HepG2 (cell line): Measurements from ENCODE around the gene C10orf120. TPM values are rescaled to one million over a fixed set of nuclear protein-coding genes. Genes with fewer than 3 reads are reported as not detected.

Experiments
- ATAC-seq: fragments of 200-7000 bp; cut with Tn5 transposase; 3 replicates; pipeline ENCODE4 v1.9.1; 2020; ENCODE audit warnings: mild to moderate bottlenecking, moderate library complexity
- BruUV-seq: library from RNA; stranded (reverse); fragments of 400-500 nt; replicated peaks from 2 replicates; lab custom pipeline; 2021; lab: Mats Ljungman, UMichigan
- CTCF ChIA-PET: fragments of 300-600 bp; formaldehyde crosslinking; extraction: SDS; loops from one replicate; lab custom pipeline; 2021; ENCODE audit warnings: low total read pairs, inconsistent platforms, low intra/inter-chr PET ratio; lab: Yijun Ruan, JAX
- POLR2A ChIA-PET: fragments of 350-600 bp; sonication (Branson Sonifier 250); formaldehyde crosslinking; loops from one replicate; lab custom pipeline; 2020; ENCODE audit warnings: antibody characterized with exemption, inconsistent platforms; lab: Yijun Ruan, JAX
- DNase-seq: peaks from one replicate; pipeline ENCODE4 v3.0.0-alpha.2; 2015; ENCODE audit warnings: low spot score
- FAIRE-seq: peaks from 3 replicates; lab custom pipeline; 2011; peaks lifted over from hg19 to GRCh38; lab: Jason Lieb, UNC
- H2AFZ ChIP-seq: one replicate; pipeline ENCODE4 v1.6.1; 2011; ENCODE audit warnings: low read length, inconsistent platforms
- H3K27ac ChIP-seq: fragments of 300-600 bp; 3 replicates; pipeline ENCODE4 v1.8.0; 2011; ENCODE audit warnings: mixed run types, mild to moderate bottlenecking, mixed read lengths, low read length, inconsistent platforms; ENCODE audit not compliant: insufficient read depth; ENCODE audit errors: extremely low read length
- H3K27me3 ChIP-seq, 2 experiments: fragments of 200-600 bp in 1 of 2; 2 replicates in 1 of 2; 3 replicates in 1 of 2; pipeline versions ENCODE4 v1.6.0 to v1.8.0; 2011; ENCODE audit warnings: low read length in 2 of 2, mild to moderate bottlenecking in 2 of 2, moderate library complexity in 2 of 2, inconsistent platforms in 1 of 2; ENCODE audit not compliant: insufficient read depth in 2 of 2, control insufficient read depth in 1 of 2
- H3K36me3 ChIP-seq, 2 experiments: fragments of 200-600 bp in 1 of 2; replicated peaks in 1 of 2; 2 replicates in 1 of 2; 3 replicates in 1 of 2; pipeline versions ENCODE4 v1.5.1 to v1.8.0; 2011; ENCODE audit warnings: low read length in 2 of 2, inconsistent platforms in 1 of 2; ENCODE audit not compliant: insufficient read depth in 2 of 2, control insufficient read depth in 1 of 2
- H3K4me1 ChIP-seq: 2 replicates; pipeline ENCODE4 v1.5.1; 2012; ENCODE audit warnings: low read length, inconsistent platforms; ENCODE audit not compliant: insufficient read depth
- H3K4me2 ChIP-seq: 2 replicates; pipeline ENCODE4 v1.6.0; 2011; ENCODE audit warnings: low read depth, low read length, inconsistent platforms
- H3K4me3 ChIP-seq, 3 experiments: fragments of 200-600 bp in 1 of 3; sonication (generic), shearing (Covaris generic) in 1 of 3; replicated peaks in 1 of 3; 2 replicates each; pipeline ENCODE4 v1.5.1; 2011 to 2016; ENCODE audit warnings: low read length in 3 of 3, inconsistent platforms in 2 of 3, low read depth in 2 of 3, mild to moderate bottlenecking in 2 of 3, control low read depth in 1 of 3, mixed read lengths in 1 of 3; ENCODE audit not compliant: insufficient read depth in 1 of 3
- H3K79me2 ChIP-seq: one replicate; pipeline ENCODE4 v1.6.1; 2011; ENCODE audit warnings: low read length, inconsistent platforms; ENCODE audit not compliant: insufficient read depth
- H3K9ac ChIP-seq: 2 replicates; pipeline ENCODE4 v1.6.0; 2011; ENCODE audit warnings: mild to moderate bottlenecking, low read depth, low read length, inconsistent platforms; ENCODE audit not compliant: insufficient read depth
- H3K9me3 ChIP-seq: 2 replicates; pipeline ENCODE4 v1.5.1; 2012; ENCODE audit warnings: mild to moderate bottlenecking, low read length
- H4K20me1 ChIP-seq: 2 replicates; pipeline ENCODE4 v1.6.0; 2011; ENCODE audit warnings: inconsistent platforms, mild to moderate bottlenecking, low read length, moderate library complexity; ENCODE audit not compliant: insufficient read depth
- BORCS8-MEF2B ChIP-seq: sonication (generic); formaldehyde crosslinking; IDR thresholded peaks from 2 replicates; pipeline ENCODE4 v1.8.0; 2022; ENCODE audit warnings: mild to moderate bottlenecking, missing genetic modification reagents
- KAT7 ChIP-seq: IDR thresholded peaks from 2 replicates; pipeline ENCODE4 v1.6.1; 2018; ENCODE audit warnings: borderline replicate concordance, missing compliant biosample characterization
- KDM2A ChIP-seq: sonication (generic); formaldehyde crosslinking; IDR thresholded peaks from 2 replicates; pipeline ENCODE4 v1.4.0; 2020; ENCODE audit warnings: low read depth, missing genetic modification reagents, borderline replicate concordance
- MYC ChIP-seq: sonication (generic); formaldehyde crosslinking; IDR thresholded peaks from 2 replicates; pipeline ENCODE4 v1.9.0; 2021; ENCODE audit warnings: missing genetic modification reagents, borderline replicate concordance
- RAD21 ChIP-seq: fragments of 450-650 bp; formaldehyde crosslinking; IDR thresholded peaks from 2 replicates; pipeline ENCODE4 v1.5.0; 2020; ENCODE audit warnings: mild to moderate bottlenecking
- ZNF441 ChIP-seq: sonication (generic); formaldehyde crosslinking; IDR thresholded peaks from 2 replicates; pipeline ENCODE4 v1.7.0; 2021; ENCODE audit warnings: missing genetic modification reagents, borderline replicate concordance
- ZNF777 ChIP-seq: sonication (generic); formaldehyde crosslinking; IDR thresholded peaks from 2 replicates; pipeline ENCODE4 v1.4.0; 2020; ENCODE audit warnings: missing genetic modification reagents
- WGBS: methylation state at CpG from one replicate; pipeline ENCODE4 v1.1.6; 2017; ENCODE audit warnings: low lambda C conversion rate; 5-methylcytosine and 5-hydroxymethylcytosine counted together
- in situ Hi-C: cut with HindIII; loops from 2 replicates; pipeline ENCODE4 v1.10.0; 2017; ENCODE audit warnings: low pct_unique_long_range_greater_than_20kb; ENCODE audit not compliant: extremely low pct_ligation_motif_present
- intact Hi-C: fragments of 100-400 bp; cut with micrococcal nuclease; formaldehyde crosslinking; loops from one replicate; pipeline ENCODE4 v1.10.0; 2022; ENCODE audit not compliant: unreplicated experiment
- polyA plus RNA-seq, 8 experiments: library from polyadenylated mRNA; depleted of rRNA in 3 of 8; stranded (reverse) in 7 of 8; unstranded in 1 of 8; fragments of >200 nt; fragmentation: Illumina TruSeq in 4 of 8; extraction: Trizol in 4 of 8; gene quantifications; 2 replicates each; pipeline versions ENCODE4 v1.2.1 to v1.2.3, GENCODE V29; 2011 to 2016; ENCODE audit warnings: low read depth in 4 of 8, missing spikeins in 1 of 8, mixed read lengths in 1 of 8; ENCODE audit not compliant: insufficient read depth in 1 of 8
- total RNA-seq, 5 experiments: library from RNA; depleted of rRNA; stranded (reverse); fragments of >200 nt; fragmentation: Illumina TruSeq; extraction: Trizol; gene quantifications; 2 replicates each; pipeline ENCODE4 v1.2.3, GENCODE V29; 2016; ENCODE audit warnings: low read depth in 1 of 5
- TF ChIP-seq, protein P1 (sequence below): sonication (generic); formaldehyde crosslinking; IDR thresholded peaks from 2 replicates; pipeline ENCODE4 v1.5.1; 2020; ENCODE audit warnings: missing genetic modification reagents, mild to moderate bottlenecking, borderline replicate concordance
- TF ChIP-seq, protein P2 (sequence below): sonication (generic); formaldehyde crosslinking; IDR thresholded peaks from 2 replicates; pipeline ENCODE4 v1.4.0; 2020; ENCODE audit warnings: low read depth, mild to moderate bottlenecking, missing genetic modification reagents
- TF ChIP-seq, protein P3 (sequence below): sonication (generic); formaldehyde crosslinking; IDR thresholded peaks from 2 replicates; pipeline ENCODE4 v1.5.0; 2020; ENCODE audit warnings: missing genetic modification reagents
- TF ChIP-seq, protein P4 (sequence below): IDR thresholded peaks from 2 replicates; pipeline ENCODE4 v1.6.1; 2016; ENCODE audit warnings: mild to moderate bottlenecking, missing biosample characterization, missing genetic modification reagents

Gene C10orf120
- total and polyA plus RNA-seq, 2 of the 13 experiments (the other 11 are each of a cell fraction or from before 2014, with no cell fraction given): not detected

DNA sequence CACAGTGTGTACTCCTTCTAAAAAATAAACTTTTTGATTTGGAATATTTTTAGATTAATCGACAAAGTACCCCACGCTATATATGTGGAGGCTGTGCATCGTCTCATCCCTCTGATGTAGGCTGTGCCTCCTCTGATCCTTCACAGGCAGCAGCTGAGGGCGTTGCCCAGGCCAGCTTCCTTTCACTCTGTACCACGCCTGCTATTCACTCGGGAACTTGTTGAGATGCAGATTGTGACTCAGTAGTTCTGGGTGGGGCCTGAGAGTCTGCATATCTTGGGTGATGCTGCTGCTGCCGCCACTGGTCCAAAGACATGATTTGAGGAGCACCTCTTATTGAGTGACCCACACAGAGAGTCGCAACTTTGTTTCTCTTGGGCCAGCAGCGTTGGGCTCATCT lies 7.9 kb upstream of the C10orf120 start:
- no peaks in the 10 kb centered on the region for H3K79me2 ChIP-seq
- WGBS: 5% methylated on average over 7 of the region's 9 CpGs
- no peak overlapping the region for H3K9ac ChIP-seq
- ChIA-PET CTCF (no interaction called here), POLR2A (no interaction called here)
- peaks cover 2 to 15% of the 10 kb centered on the region in 2 experiments; a peak in 4 of 5 replicates for H3K27me3 ChIP-seq
- no peaks in the 10 kb centered on the region for H3K4me1 ChIP-seq
- no peak for ATAC-seq
- H3K9me3 ChIP-seq: no peaks in the 10 kb centered on the region
- H3K4me2 ChIP-seq: no peak overlapping the region
- BruUV-seq: no TSS peak
- in situ Hi-C loops (loop anchor here (10.0 kb wide), 1 partner anchor 413 kb away; no protein-coding TSS in a partner anchor), intact Hi-C loops (no loop called here)
- DNase-seq: no peak
- H4K20me1 ChIP-seq: no peaks in the 10 kb centered on the region
- TF ChIP-seq, protein P1, sequence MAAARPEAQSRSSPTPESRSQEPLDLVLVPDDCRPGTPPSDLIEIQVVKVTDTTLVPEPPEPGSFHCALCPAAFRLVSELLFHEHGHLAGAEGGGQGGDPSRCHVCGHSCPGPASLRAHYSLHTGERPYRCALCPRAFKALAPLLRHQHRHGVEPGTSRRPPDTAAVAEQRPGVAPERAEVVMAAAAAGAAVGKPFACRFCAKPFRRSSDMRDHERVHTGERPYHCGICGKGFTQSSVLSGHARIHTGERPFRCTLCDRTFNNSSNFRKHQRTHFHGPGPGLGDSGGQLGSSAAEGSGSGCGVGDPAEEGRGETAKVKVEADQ (CRISPR knock-in tag): no peak
- TF ChIP-seq ZNF777 (CRISPR knock-in tag) (no peak), MYC (CRISPR knock-in tag) (no peak), ZNF441 (CRISPR knock-in tag) (no peak), RAD21 (CRISPR knock-in tag) (no peak), KDM2A (CRISPR knock-in tag) (no peak), BORCS8-MEF2B (CRISPR knock-in tag) (no peak), KAT7 (no peak)
- TF ChIP-seq, protein P2, sequence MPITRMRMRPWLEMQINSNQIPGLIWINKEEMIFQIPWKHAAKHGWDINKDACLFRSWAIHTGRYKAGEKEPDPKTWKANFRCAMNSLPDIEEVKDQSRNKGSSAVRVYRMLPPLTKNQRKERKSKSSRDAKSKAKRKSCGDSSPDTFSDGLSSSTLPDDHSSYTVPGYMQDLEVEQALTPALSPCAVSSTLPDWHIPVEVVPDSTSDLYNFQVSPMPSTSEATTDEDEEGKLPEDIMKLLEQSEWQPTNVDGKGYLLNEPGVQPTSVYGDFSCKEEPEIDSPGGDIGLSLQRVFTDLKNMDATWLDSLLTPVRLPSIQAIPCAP: no peak
- TF ChIP-seq, protein P3, sequence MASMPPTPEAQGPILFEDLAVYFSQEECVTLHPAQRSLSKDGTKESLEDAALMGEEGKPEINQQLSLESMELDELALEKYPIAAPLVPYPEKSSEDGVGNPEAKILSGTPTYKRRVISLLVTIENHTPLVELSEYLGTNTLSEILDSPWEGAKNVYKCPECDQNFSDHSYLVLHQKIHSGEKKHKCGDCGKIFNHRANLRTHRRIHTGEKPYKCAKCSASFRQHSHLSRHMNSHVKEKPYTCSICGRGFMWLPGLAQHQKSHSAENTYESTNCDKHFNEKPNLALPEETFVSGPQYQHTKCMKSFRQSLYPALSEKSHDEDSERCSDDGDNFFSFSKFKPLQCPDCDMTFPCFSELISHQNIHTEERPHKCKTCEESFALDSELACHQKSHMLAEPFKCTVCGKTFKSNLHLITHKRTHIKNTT: no peak
- TF ChIP-seq, protein P4, sequence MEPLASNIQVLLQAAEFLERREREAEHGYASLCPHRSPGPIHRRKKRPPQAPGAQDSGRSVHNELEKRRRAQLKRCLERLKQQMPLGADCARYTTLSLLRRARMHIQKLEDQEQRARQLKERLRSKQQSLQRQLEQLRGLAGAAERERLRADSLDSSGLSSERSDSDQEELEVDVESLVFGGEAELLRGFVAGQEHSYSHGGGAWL (CRISPR knock-in tag): no peak
- no peak overlapping the region for H3K27ac ChIP-seq
- H3K36me3 ChIP-seq: no peaks in the 10 kb centered on the region
- no peak overlapping the region for H3K4me3 ChIP-seq
- no peak overlapping the region for H2AFZ ChIP-seq
- FAIRE-seq: no peak
